NK-92 (cell line): Measurements from ENCODE around the gene CHEK2.
"Not testable (repeated sequence)": the region's sequence is repeated elsewhere in the genome, so short reads cannot be mapped to it uniquely, and the experiment has no call there.

Experiments used
- DNase-seq: peaks from one replicate; lab custom pipeline; 2025; ENCODE audit not compliant: unreplicated experiment; lab: John Stamatoyannopoulos, UW

CHEK2 gene

DNA sequence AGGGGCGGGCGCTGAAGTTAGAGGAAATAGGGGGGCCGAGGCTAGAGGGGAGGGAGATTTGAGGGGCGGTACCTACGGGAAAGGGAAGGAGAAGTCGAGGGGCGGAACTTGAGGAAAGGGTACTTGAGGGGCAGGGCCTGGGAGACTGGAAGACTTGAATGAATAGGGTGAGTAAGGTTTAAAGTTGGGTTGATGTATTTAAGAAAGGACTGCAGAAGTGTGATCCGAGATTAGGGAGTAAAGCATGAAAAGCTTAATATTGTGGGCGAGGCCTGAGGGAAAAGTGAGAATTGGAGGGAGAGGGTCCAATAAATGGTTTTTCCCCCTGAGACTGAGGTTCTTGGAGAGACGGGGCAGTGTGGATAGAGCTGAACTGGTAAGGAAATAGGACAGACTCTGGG, 942 bp upstream of the CHEK2 start:
- DNase-seq, result no peak

DNA sequence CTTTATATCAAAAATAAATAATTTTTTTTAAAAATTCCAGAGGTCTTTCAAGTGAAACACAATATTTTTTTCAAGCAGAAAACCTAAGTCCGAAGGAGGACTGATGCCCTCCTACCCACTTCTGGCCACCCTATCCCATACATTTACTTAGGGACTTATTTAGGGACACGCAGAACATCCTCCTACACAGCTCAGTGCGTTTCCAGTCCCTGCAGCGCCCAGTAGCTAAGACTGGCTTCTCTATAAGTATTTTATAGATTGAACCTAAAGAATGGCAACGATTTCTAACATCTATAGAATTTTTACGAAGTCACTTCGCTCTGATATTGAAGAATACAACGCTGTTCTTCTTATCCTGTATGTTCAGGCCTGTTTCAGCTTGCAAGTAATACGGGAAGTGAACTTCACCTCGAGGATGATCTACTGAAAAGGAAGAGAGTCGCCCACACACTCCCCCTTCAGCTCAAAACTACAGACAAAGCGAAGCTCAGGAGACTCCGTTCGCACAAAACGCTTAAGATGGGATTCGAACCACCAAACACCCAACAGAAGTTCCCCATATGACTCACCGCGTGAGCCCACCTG, 328 bp downstream of the CHEK2 start:
- DNase-seq, result no peak

DNA sequence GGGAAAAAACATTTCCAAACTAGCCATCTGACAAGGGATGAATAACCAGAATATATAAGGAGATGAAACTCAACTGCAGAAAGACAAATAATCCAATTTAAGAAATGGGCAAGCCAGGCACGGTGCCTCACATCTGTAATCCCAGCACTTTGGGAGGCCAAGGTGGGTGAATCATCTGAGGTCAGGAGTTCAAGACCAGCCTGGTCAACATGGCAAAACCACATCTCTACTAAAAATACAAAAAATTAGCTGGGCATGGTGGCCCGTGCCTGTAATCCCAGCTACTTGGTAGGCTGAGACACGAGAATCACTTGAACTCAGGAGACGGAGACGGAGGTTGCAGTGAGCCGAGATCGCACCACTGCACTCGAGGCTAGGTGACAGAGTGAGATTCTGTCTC, 2.7 kb downstream of the CHEK2 start:
- DNase-seq, result not testable (repeated sequence)

DNA sequence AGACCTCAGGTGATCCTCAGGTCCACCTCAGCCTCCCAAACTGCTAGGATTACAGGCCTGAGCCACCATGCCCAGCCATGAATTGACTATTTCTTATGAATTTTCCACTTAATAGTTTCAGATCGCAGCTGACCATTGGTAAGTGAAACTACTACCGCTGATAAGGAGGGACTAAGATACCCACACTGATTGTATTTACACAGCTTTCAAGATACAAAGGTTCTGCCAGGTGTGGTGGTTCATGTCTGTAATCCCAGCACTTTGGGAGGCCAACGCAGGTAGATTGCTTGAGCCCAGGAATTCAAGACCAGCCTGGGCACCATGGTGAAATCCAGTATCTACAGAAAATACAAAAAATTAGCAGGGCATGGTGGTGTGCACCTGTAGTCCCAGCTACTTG, 3.9 kb downstream of the CHEK2 start:
- DNase-seq, result no peak

DNA sequence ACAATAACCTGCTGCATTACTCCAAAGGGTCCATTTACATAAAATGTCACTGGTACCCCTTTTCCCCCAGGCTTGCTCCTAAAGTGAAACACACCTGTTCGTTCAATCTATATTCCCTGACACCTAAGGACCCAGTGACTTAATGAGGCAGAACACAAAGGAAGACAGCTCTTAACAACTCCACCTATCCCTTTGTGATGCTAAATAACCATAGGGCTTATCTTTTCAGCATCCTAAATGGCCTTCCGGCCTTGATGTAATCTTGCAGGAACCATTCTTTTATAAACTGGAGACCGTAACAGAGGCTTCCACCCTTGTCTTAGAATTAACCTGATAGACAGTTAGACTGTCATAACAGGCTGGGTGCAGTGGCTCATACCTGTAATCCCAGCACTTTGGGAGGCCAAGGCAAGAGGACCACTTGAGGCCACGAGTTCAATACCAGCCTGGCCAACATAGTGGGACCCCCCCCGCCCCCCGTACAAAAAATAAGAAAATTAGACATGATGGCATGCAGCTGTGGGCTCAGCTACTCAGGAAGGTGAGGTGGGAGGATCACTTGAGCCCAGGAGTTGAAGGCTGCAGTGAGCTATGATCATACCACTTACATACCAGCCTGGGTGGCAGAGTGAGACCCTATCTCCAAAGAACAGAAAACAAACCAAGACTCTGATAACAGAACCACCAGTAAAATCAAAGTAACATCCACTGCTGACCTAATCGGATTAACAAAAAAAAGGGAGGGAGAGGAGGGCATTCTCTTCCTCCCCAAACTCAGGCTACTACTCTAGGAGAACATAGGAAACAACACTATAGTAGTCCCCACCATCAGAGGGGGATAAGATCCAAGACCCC, 5.1 kb downstream of the CHEK2 start:
- no peak for DNase-seq

DNA sequence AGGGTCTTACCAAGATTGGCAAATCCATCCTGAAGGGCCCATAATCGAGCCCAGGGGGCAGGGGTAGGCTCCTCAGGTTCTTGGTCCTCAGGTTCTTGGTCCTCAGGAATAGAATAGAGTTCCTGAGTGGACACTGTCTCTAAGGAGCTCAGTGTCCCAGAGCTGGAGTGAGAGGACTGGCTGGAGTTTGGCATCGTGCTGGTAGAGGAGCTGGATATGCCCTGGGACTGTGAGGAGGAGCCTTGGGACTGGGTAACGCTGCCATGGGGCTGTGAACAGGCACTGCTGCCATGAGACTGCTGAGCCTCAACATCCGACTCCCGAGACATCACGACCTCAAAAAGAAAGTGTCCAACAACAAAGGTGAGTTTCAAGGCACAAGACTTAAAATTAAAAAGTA, 7.2 kb downstream of the CHEK2 start:
- DNase-seq, result no peak

DNA sequence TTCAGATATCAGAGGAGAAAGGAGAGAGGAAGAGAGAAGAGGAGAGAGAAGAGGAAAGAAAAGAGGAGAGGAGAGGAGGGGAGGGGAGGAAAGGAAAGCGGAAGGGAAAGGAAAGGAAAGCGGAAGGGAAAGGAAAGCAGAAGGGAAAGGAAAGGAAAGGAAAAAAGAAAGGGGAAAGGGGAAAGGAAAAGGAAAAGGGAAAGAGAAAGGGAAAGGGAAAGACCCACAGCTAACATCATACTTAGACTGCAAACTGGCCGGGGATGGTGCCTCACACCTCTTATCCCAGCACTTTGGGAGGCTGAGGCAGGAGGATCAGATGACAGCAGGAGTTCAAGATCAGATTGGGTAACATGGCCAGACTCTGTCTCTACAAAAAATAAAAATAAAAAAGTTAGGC, 11.4 kb downstream of the CHEK2 start:
- DNase-seq, result no peak

DNA sequence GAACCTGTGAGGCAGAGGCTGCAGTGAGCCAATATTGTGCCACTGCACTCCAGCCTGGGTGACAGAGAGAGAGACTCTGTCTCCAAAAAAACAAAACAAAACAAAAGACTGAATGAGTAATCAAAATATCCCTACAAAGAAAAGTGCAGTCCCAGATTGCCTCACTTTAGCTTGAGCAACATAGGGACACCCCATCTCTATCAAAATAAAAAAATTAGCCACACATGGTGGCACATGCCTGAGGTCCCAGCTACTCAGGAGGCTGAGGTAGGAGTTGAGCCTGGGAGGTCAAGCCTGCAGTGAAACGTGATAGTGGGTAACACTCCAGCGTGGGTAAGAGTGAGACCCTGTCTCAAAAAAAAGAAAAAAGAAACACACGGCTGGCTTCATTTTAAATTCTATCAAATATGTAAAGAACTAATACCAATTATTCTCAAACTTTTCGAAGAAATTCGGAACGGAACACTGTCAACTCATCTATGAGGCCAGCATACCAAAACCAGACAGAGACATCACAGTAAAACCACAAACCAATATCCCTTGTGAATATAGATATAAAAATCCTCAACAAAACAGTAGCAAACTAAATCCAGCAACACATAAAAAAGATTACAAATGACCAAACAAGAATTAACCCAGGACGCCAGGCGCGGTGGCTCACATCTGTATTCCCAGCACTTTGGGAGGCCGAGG, 12.9 kb downstream of the CHEK2 start:
- no peak for DNase-seq

DNA sequence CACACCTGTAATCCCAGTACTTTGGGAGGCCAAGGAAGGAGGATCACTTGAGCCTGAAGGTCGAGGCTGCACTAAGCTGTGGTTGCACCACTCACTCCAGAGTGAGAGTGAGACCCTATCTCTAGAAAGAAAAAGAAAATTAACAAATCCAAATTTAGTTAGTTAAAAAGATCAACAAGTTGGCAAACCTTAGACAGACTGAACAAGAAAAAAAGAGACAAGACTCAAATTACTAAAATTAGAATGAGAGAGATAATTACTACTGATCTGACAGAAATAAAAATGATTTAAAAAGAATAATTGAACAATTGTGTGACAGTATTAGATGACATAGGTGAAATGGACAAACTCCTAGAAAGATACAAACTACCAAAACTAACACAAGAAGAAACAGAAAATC, 13.6 kb downstream of the CHEK2 start:
- no peak for DNase-seq

DNA sequence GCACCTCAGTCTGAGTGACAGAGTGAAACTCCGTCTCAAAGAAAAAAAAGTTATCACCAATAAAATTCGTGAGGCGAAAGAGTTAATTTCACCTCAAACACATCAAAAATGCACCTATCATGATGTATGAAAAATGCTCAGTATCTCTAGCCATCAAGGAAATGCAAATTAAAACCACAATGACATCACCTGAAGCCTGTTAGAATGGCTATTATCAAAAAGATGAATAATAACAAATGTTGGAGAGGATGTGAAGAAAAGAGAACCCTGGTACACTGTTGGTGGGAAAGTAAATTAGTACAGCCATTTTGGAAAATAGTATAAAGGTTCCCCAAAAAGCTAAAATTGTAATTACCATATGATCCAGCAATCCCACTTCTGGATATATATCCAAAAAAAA, 23.6 kb downstream of the CHEK2 start:
- no peak for DNase-seq

DNA sequence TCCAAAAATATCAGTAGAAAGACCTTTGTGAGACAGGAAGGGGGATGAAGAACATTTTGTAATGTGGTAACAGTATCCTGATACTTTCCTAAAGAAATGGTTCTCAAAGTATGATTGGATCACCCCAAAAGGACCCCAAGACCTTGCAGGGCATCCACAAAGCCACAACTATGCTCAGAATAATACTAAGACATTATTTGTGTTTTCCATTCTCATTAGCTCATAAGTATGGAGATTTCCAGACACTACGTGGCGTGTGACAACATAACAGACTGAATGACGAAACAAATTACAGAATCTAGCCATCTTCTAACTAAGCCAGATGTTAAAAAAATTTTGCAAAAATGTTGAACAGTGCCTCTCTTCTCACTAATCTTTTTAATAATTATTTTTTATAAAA, 24.9 kb downstream of the CHEK2 start:
- DNase-seq, result no peak

DNA sequence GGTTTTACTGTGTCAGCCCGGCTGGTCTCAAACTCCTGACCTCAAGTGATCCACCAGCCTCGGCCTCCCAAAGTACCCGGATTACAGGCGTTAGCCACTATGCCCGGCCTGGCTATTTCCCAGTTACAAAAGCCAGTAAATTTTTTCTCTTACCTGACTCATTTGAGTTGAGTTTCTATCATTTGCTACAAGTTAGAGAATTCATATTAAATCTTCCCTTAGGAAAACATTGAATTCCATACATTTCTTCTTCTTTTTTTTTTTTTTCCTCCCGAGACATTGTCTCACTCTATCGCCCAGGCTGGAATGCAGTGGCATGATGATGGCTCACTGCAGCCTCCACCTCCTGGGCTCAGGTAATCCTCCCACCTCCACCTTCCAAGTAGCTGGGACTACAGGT, 26.0 kb downstream of the CHEK2 start:
- no peak for DNase-seq

DNA sequence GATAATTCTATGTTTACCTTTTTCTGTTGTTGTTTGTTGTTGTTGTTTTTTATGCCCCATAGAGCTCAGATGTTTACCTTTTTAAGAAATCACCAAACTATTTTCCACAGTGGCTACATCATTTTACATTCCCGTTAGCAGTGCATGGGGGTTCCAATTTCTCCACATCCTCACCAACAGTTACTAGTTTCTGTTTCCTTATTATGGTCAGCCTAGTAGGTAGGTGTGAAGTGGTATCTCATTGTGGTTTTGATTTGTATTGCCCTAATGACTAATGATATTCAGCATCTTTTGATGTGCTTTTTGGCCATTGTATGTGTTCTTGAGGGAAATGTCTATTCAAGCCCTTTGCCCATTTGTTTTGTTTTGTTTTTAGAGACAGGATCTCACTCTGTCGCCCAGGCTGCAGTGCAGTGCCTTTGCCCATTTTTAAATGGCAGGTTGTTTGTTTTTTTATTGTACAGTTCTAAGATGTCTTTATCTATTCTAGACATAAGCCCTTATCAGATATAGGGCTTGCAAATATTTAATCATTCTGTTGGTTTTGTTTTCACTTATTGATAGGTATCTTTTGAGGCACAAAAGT, 27.5 kb downstream of the CHEK2 start:
- no peak for DNase-seq

DNA sequence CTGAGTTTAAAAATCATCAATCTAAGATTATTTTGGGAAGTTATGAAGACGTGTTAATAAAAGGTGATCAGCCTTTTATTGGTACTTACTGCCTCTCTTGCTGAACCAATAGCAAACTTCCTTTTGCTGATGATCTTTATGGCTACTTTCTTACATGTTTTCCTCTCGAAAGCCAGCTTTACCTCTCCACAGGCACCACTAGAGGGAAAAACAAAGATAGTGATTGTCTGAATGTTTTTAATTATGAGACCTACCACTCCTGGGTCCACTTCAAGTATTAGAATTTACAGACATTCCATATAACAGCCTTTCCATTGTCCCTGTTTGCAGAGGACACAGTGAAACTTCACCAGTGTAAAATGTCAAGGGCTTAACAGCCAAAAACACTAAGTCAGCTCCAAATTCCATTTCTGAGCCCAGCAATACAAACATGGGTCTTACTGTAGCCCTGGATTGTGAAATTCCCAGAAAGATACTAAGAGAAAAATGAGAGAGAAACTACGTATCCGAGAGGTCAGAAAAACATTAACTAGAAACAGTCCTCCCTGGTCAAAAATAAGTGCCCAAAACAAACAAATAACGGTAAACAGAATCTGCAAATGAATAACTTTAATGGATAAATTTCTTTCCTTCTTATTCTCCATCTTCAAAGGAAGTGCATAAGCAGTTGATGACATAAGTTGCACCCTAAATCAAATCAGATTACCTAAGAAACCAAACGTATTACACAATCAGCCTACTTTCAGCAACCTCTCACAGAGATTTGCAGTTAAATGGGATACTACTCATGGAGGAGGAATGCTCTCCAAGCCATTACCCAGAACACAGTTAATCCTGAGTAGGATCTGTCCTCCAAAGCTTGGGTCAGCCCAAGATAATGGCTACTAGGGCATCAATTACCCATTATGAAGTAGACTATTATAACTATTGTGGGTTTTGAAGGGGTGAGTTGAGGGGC, 29.5 kb downstream of the CHEK2 start:
- no peak for DNase-seq

DNA sequence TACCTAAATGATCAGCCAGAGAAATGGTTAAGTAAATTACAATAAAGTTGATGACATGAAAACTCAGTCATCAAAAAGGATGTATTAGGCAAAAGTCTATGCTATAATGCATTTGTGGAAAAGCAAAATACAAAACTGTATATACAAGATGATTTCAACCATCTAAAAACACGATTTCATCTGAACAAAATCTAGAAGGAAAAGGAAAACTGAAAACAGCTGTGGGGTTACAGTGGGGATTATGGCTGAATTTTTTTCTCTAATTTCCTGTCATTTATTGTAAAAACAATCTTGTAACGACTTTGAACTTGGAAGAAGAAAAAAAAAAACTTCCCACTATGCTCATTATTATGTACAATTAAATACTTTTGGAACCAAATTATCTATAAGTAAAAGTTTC, 30.3 kb downstream of the CHEK2 start:
- no peak for DNase-seq

DNA sequence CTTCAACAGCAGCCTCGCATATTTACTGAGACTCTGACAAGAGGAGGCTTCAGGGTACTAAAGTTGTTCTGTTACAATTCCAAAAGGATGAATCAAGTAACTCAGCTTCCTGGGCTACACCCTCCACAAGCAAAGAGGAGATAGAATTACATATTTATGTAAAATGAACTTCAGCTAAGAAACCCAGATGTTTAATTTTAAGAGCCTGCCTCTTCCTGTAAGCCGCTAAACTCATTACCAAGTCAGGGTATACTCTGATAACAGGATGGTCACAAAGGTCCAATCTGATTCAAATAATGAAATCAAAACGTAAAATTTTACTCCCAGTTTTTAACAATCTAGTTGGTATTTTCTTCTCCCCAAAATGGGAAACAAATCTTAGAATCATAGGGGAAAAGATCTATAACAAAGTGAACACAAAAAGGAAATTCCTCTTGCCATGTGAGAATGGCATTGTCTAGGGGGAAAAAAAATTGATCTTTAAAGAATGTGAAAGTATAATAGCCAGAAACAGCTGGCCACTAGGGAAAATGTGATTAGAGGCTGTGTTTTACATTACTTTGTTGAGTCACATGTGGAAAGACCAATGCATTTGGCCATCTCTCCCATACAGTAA, 30.9 kb downstream of the CHEK2 start:
- no peak for DNase-seq

DNA sequence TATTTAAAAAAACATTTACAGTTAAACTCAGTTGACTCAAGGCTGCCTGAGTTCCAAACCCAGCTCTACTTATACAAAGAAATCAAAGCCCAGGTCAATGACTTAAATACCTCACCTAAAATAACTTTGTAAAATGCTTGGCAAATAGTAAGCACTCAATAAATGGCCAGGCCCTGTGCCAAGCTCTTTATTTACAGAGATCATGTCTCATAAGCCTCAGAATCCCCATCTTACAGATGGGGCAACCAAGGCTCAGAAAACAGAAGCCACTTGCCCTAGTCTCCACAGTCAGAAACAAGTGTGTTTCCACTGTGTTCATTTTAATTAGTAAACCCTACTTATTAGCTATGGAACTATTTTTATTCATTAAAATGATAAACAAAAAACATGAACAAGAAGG, 31.5 kb downstream of the CHEK2 start:
- no peak for DNase-seq

DNA sequence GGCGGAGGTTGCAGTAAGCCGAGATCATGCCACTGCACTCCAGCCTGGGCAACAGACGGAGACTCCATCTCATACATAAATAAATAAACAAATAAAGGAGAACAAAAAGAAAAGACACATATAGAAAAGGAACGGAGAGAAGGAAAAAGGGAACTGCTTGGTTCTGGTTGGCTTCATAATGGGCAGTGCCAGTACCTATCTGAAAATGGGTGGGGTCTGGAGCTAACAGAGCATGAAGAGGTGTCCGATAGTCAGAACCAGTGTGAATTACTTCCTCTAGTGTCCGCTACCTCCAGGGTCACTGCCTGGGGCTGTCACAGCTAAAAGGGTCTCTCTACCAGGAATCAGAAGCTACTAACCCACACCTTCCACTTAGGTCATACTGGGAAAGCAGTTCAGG, 34.8 kb downstream of the CHEK2 start:
- no peak for DNase-seq

DNA sequence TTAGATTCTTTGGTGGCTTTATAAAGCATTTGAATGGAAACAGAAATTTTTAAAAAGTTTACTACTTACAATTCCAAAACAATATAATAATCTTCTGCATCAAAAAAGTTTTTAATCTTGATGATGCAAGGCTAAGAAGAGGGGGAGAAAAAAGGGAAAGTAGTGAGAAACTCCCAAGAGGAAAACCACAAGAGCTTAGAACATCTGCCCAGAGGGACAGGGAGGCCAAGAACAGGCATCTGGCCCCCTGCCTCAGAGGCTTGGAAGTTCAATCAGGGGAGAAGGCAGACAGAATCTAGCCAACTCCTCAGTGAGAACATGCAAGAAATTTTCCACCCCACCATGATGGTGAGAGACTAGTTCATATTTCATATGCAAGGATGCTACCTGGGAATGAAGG, 38.2 kb downstream of the CHEK2 start:
- no peak for DNase-seq

DNA sequence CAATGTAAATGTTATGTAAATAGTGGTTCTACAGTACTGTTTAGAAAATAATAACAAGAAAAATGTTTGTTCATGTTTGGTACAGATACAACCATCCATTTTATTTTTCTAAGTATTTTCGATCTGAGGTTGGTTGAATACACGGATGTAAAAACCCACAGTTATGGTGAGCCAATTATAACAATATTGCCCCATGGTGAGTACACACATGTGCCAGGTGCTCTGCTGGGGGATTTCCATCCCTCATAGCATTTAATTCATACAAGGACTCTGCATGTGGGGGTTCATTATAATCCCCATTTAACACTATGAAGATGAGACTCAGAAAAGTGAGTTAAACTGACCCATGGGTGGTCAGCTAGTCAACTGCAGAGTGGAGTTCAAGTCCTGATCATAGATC, 38.7 kb downstream of the CHEK2 start:
- DNase-seq, result no peak
